ENCODE measurements around the gene GJD3.

GRCh38 chr17:40333781-40334448 is 30.6 kb downstream of the GJD3 start:
- TF ChIP-seq POLR2A (IDR thresholded peaks at IDR 0.05), result no peak
- TF ChIP-seq, protein P1, sequence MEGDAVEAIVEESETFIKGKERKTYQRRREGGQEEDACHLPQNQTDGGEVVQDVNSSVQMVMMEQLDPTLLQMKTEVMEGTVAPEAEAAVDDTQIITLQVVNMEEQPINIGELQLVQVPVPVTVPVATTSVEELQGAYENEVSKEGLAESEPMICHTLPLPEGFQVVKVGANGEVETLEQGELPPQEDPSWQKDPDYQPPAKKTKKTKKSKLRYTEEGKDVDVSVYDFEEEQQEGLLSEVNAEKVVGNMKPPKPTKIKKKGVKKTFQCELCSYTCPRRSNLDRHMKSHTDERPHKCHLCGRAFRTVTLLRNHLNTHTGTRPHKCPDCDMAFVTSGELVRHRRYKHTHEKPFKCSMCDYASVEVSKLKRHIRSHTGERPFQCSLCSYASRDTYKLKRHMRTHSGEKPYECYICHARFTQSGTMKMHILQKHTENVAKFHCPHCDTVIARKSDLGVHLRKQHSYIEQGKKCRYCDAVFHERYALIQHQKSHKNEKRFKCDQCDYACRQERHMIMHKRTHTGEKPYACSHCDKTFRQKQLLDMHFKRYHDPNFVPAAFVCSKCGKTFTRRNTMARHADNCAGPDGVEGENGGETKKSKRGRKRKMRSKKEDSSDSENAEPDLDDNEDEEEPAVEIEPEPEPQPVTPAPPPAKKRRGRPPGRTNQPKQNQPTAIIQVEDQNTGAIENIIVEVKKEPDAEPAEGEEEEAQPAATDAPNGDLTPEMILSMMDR (IDR thresholded peaks at IDR 0.05), result no peak

All from body of pancreas (tissue), 4 donors.